NCI-H1417 treated with DMSO at 0.1 percent for 48 hours (cell line): ENCODE measurements around the gene LSM5.
A peak's percentile ranks its signal among the peaks of the same experiment; 100 is the strongest.
"Not testable (repeated sequence)": the region's sequence is repeated elsewhere in the genome, so short reads cannot be mapped to it uniquely, and the experiment has no call there.

Source experiments
- DNase-seq: peaks from one replicate; lab custom pipeline; 2025; lab: John Stamatoyannopoulos, UW

LSM5 gene

GRCh38 chr7:32502728-32503127, 12.5 kb upstream of the LSM5 start:
- DNase-seq, result no peak

- DNase-seq, result no peak
These were observed 11.3 kb upstream of the LSM5 start for GRCh38 chr7:32501522-32501921.

- no peak for DNase-seq
These were observed 10.8 kb upstream of the LSM5 start for GRCh38 chr7:32500922-32501341.

GRCh38 chr7:32500216-32500615, 10.0 kb upstream of the LSM5 start:
- DNase-seq, result not testable (repeated sequence)

GRCh38 chr7:32499755-32500154, 9.6 kb upstream of the LSM5 start:
- DNase-seq, result not testable (repeated sequence)

GRCh38 chr7:32496052-32496813, 6.1 kb upstream of the LSM5 start:
- DNase-seq, result no peak

GRCh38 chr7:32495298-32496051, 5.3 kb upstream of the LSM5 start, which contains the start of gene AVL9:
AVL9 (plus strand) TSS chr7:32495489; CDS start chr7:32495710, 221 bp downstream.
- peak; percentile 91 for DNase-seq

- DNase-seq, result no peak
These were observed 4.7 kb upstream of the LSM5 start for GRCh38 chr7:32494946-32495297.

GRCh38 chr7:32489788-32490126, 423 bp downstream of the LSM5 start:
- DNase-seq, result no peak

- DNase-seq, result no peak
These were observed 8.3 kb downstream of the LSM5 start for GRCh38 chr7:32481921-32482320.

- DNase-seq, result no peak
These were observed 9.0 kb downstream of the LSM5 start for GRCh38 chr7:32481176-32481575.

- no peak for DNase-seq
These were observed 10.5 kb downstream of the LSM5 start for GRCh38 chr7:32479574-32480200.

- DNase-seq, result no peak
These were observed 12.6 kb downstream of the LSM5 start for GRCh38 chr7:32477649-32477980.

GRCh38 chr7:32476816-32477648, 13.1 kb downstream of the LSM5 start:
- no peak for DNase-seq

GRCh38 chr7:32474008-32474407, 16.2 kb downstream of the LSM5 start:
- DNase-seq, result no peak

GRCh38 chr7:32472015-32472414, 18.2 kb downstream of the LSM5 start:
- DNase-seq, result no peak

GRCh38 chr7:32470871-32471270, 19.3 kb downstream of the LSM5 start:
- no peak for DNase-seq

GRCh38 chr7:32470004-32470403, 20.2 kb downstream of the LSM5 start:
- DNase-seq, result not testable (repeated sequence)

- DNase-seq, result not testable (repeated sequence)
These were observed 25.4 kb downstream of the LSM5 start for GRCh38 chr7:32464641-32465416.

- no peak for DNase-seq
These were observed 27.2 kb downstream of the LSM5 start for GRCh38 chr7:32462977-32463376.

- DNase-seq, result no peak
These were observed 27.7 kb downstream of the LSM5 start for GRCh38 chr7:32462451-32462850.
